Measurements from ENCODE around the gene FGF18.

DNA sequence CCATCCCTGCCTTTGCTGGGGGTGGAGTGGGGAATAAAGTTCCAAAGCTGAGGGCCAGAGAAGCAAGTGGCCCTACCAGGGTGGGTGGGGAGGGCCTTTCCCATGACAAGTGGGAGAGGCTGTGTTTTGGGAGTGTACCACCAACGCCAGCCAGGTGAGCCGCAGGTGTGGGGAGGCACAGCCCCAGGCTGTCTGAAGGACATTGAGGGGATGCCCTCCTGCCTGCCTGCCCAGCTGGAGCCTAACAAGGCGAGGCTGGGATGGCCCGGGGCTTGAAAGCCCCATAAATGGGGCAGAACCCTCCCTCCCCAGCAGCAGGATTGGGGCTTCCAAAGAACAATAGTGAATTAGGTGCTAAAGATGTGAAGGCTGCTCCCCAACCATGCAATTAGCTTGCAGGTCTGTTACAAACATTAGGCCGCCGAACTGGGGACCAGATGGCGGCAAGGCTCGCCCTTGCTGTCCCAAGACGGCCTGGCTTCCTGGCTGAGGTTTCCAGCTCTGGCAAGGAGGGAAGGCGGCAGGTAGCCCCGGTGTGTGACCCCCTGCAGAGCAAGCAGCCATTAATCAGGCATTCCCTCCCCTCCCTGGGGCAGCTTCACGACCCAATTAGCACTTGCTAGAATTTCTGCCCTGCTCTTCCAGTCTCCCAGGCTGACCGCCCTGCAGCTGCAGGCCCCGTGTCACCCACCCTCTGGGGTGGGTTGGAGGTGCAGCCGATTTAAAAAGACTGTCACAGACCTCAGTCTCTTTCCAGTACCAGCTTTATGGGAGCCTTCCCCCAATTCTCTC, 42.9 kb downstream of the FGF18 start:
- no peak for TF ChIP-seq EZH2 (IDR thresholded peaks at IDR 0.05; ENCODE audit: insufficient read depth, low read length)
- TF ChIP-seq, protein P1, sequence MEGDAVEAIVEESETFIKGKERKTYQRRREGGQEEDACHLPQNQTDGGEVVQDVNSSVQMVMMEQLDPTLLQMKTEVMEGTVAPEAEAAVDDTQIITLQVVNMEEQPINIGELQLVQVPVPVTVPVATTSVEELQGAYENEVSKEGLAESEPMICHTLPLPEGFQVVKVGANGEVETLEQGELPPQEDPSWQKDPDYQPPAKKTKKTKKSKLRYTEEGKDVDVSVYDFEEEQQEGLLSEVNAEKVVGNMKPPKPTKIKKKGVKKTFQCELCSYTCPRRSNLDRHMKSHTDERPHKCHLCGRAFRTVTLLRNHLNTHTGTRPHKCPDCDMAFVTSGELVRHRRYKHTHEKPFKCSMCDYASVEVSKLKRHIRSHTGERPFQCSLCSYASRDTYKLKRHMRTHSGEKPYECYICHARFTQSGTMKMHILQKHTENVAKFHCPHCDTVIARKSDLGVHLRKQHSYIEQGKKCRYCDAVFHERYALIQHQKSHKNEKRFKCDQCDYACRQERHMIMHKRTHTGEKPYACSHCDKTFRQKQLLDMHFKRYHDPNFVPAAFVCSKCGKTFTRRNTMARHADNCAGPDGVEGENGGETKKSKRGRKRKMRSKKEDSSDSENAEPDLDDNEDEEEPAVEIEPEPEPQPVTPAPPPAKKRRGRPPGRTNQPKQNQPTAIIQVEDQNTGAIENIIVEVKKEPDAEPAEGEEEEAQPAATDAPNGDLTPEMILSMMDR (IDR thresholded peaks at IDR 0.05; ENCODE audit: insufficient read depth, low read depth, low read length), result no peak
